GM18909 (cell line): ENCODE results near the gene LYPD6B.

ENCODE experiments used
- ATAC-seq: cut with Tn5 transposase; IDR thresholded peaks from one replicate; pipeline ENCODE4 v1.9.1; 2021; ENCODE audit warnings: mild to moderate bottlenecking; ENCODE audit not compliant: unreplicated experiment, poor library complexity

LYPD6B gene

DNA sequence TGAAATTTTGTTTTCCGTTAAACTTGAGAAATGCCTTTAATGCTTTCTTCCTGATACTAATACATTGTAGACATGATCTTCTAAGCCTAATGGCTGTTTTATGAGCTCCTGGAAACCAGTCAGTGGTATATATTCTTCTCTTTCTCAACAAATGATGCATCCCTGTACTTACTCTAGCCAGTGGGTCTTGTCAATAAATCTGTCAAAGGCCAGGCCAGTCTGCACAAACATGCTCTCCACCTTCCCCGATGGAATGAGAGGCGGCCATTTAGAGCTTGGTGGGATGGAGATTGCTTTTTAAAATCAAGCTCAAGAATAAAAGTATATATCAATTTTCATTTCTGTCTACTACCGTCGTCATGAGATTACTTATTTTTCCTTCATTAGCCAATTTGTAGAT is 140.1 kb downstream of the LYPD6B start:
- no peak for ATAC-seq

DNA sequence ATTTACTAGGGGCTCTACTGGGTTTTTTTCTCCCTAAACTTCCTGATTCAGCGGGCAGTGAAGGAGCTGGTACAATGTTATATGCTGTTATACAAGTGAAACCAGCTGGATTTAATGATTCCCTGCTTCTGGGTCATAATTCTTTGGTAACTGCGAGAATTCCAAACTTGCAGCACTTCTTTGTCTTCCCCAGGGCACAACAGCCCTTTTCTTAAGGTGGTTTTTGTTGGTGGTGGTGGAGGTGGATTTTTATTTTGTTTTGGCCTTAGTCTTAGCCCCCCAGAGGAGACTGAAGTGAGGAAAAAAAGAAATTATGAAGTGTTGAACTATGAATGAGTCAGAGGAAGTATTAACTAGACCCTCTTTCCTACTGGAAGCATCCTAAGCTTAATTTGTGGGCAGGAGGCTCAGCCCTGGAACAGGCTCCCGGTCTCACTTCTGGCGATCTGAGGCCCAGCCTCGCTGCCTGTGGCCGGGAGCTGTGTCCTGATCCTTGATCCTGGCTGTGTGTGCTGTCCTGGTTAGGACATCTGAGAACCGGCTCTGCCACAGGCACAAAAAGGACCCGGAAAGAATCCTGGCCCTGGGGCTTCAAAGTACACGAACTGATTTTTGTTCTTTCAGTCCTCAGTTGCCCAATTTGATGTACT is 141.9 kb downstream of the LYPD6B start:
- ATAC-seq, result no peak

DNA sequence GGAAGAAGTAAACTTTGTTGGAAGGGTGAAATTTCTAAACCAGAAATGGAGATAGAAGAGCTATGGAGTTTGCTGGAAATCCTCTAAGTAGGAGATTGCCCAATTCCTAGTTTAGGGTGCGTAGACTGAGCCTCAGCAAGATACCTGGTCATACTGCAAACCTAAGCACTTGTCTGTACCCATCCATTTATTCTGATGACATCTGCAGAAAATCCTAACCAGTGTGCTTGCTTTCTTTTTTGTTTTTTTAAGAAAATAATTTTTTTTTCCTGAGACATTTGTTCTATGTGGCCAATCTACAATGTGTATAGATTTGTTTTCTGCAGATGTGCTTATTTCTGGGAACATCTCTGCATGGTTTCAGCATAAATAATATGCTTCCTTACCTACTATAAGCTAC is 144.7 kb downstream of the LYPD6B start:
- ATAC-seq, result no peak

DNA sequence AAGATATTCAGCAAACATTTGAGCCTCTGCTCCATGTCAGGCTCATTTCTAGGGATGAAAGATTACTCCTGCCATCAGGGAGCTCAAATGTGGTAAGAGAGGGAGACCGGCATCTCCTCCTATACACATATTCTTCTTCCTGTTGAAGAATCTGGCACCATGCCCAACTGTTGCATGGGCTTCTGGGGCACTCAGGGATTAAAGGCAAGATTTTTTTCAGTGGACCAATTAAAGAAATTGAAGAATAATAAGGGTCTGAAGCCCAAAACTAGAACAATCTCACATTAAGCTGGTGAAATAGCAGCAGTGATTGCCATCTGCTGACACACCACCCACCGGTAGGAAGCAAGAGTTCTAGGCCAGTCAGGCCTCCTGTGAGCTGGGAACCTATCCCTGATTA is 146.5 kb downstream of the LYPD6B start:
- ATAC-seq, result no peak

DNA sequence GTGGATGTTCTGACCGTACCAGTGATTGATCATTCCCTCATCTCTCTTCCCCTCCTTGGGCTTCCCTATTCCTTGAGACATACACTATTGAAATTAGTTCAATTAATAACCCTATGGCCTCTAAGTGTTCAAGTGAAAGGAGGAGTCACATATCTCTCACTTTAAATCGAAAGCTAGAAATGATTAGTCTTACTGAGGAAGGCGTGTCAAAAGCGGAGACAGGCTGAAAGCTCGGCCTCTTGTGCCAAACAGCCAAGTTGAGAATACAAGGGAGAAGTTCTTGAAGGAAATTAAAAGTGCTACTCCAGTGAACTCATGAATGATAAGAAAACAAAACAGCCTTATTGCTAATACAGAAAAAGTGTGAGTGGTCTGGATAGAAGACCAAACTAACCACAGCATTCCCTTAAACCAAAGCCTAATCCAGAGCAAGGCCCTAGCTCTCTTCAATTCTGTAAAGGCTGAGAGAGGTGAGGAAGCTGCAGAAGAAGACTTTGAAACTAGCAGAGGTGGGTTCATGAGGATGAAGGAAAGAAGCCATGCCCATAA is 147.5 kb downstream of the LYPD6B start:
- no peak for ATAC-seq

DNA sequence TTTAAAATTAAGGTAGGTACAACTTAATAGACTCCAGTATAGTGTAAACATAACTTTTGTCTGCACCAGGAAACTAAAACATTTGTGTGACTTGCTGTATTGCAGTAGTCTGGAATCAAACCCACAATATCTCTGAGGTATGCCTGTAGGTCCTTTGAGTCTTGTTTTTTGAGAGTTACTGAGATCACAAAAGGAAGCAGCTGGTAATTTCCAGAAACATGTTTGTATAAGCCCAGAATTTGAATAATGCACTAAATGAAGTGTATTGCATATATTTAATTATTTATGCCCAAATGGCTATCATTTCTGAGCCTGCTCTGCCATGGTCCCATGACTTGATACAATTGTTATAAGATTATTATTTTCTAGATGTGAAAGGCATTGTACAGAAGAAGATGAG is 148.6 kb downstream of the LYPD6B start:
- no peak for ATAC-seq

DNA sequence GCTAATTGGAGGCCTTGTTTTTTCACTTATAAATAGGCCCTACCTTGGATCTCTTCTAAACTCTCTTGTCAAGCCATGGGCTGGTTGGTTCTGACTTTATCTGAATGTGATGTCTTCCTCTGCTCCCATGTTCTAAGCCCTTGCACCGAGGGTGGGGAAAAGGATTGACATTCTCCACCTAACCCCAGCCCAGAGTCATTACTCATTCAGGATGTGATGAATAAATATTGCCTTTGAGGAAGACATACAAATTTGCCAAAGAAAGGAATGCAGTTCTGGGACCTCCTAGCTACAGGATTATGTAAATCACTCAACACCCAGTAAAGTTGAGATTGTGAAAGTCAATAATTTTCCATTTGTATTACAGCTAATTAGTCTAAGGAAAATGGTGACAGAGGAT is 149.8 kb downstream of the LYPD6B start:
- ATAC-seq, result no peak

DNA sequence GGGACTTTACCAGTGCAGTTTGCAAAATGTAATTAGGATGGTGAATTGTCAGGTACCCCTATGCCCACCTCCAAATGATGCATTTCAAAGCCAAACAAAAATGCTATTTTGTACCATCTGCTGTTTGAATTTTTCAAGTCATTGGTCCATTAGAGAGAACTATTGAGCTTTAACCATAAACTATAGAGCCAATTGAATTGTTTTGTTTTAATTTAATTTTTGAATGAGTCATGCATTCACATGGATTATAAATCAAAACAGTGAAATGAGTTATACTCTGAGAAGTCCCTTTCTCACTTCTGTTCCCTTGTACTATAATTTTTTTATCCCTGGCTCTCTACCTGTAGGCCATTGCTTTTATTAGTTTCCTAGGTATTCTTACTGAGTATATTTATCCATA is 151.3 kb downstream of the LYPD6B start:
- no peak for ATAC-seq

DNA sequence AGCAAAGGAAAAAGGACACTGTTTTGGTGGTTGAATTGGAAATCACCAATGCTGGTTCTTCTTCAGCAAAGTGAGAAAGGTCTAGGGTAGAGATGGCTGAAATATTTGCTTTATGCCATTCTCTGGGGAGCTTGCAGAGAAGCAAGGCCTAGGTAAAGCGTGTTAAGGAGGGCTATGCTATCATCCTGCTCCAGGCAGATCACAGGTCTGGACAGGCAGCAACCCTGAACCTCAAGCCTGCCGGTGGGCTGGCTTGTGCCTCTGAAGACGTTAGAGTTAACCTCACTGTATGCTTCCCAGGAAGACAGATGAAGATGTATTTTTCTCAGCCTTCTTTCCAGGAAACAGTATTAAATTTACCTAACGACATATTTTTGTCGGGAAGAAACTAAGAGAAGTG is 153.4 kb downstream of the LYPD6B start:
- no peak for ATAC-seq

DNA sequence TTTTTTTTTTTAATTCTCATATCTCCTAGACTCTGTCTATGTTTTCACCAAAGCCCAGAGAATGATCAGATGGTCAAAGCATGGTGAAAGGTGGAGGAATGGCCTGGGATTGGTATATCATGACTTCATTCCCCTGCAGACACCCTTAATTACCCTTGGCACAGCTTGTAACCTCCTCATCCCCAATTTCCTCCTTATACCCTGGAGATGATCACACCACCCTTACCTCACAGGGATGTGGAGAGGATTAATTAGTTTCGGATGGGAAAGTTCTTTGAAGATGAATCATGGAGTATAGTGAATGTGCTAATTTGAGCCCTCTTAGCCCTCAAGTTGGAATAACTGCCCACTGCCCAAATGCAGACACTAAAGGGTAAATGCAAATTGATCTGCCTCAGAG is 153.9 kb downstream of the LYPD6B start:
- ATAC-seq, result no peak

DNA sequence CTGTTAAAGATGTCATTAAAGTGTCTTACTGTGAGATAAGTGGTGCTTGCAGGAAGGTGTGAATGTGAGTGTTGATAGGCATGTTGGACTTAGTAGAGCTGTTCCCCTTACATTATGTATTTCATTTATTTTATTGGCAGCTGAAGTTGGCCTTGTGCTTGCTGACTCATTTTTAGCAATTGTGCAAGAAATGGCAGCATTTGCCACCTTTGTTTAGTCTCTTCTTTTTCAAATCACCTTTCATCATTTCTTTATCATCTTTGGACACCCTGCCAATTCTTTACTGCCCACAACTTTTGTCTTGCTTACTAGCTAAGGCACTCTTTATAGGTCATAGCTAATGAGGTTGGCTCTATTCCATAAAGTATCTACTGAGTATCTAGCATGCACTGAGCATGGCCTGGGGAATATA is 161.6 kb downstream of the LYPD6B start:
- no peak for ATAC-seq

DNA sequence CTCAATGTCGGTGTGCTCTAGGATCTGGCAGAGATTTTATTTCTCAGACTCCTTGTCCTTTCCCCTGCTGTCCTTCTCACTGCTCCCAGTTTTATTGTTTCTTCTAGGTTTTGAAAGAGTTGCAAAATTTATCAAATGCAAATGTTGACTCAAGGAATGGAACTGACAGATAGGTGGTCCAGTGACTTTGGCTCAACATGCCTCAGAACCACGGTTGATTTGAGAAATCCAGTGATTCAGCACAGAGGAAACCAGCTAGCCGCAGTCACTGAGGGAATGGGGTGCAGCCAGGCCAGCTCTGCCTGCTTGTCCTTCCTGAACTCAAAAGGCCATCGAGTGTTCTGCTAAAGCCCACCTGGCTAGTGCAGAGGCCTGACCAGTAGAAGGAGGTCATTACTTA is 166.2 kb downstream of the LYPD6B start:
- ATAC-seq, result no peak

DNA sequence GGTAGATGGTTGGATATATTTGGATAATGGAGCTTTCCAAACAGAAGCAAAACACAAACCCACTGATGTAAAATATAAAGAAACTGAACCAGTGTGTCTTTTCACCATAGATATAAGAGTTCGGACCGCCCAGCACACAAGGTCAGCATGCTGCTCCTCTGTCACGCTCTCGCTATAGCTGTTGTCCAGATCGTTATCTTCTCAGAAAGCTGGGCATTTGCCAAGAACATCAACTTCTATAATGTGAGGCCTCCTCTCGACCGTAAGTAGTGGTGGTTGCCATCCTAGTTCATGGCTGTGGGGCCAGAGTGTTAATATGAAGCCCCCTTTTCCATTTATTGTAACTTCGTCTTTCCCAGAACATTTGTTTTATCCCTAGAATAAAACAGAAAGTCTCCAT is 166.6 kb downstream of the LYPD6B start:
- no peak for ATAC-seq

DNA sequence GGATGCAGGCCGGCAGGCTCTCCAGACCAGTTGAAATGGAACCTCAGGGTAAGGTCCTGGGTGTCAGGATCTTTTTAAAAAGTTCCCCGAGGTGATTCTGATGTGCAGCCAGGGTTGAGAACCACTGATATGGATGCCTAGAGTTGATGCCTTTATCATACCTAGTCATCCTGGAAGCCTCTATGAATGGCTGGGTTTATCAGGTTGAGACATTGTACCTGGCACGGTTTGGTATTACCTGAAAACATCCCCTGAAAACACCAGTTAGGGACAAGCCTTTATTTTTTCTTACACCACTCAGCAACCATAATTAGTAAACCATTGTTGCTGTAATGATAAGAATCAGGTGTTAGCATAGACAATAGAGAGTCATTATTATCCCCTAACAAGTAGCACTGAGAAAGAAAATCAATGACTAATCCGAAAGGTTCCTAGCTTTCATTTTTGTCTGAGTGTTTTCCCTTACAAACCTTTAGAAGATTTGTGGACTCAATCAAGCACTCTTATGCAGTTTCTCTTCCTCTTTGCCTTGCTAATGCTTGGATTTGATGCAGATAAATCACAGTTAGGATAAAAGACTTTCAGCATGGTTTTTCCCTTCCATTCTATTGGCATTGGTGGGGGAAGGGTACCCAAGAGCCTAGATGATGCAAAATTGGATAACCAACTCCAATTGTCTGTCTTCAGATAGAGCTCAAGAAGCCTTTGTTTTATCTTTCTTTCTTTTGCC is 175.4 kb downstream of the LYPD6B start:
- ATAC-seq, result no peak

DNA sequence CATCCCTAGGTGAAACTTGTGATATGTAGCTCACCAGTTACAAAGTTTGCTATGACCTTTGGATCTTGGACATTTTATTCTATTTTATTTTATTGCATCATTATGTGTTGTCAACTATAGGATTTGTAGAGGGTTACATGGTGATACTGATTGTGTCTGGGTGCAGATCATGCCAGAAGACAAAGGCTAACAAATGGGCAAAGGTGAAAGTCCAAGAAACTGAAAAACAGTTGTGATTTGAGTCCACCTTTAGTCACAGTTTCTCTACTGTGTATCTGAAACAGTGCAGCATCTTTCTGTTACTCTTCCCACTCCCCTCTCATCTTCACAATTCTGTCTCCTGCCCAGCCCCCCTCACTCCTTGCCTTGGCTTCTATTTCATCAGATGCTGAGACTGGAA is 180.0 kb downstream of the LYPD6B start:
- ATAC-seq, result no peak

DNA sequence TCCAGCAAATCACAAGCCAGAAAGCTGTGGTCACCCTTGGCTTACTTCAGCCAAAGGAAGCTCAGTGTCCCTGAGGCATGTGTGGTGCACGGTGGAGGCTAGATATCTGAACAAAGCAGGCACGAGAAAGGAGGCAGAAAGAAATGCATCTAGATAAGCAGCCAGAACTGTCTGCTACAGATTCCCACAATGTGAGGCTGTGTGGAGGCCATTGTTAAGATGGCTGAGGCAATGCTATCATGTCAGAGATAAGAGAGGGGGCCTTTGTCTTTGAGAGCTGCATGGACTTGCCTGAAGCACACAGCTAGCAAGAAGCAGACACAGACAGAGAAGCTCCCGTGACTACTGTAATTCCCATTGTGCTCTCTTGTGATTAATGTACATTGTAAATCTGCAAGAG is 181.4 kb downstream of the LYPD6B start:
- no peak for ATAC-seq

DNA sequence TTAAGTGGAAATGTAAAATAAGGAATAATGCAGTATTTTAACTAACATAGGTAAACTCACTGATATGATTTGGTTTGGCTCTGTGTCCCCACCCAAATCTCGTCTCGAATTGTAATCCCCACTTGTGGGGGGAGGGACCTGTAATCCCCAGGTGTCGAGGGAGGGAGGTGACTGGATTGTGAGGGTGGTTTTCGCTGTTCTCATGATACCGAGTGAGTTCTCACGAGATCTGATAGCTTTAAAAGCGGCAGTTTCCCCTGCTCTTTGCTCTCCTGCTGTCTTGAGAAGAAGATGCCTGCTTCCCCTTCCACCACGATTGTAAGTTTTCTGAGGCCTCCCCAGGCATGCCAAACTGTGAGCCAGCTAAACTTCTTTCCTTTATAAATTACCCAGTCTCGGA is 182.5 kb downstream of the LYPD6B start:
- no peak for ATAC-seq

DNA sequence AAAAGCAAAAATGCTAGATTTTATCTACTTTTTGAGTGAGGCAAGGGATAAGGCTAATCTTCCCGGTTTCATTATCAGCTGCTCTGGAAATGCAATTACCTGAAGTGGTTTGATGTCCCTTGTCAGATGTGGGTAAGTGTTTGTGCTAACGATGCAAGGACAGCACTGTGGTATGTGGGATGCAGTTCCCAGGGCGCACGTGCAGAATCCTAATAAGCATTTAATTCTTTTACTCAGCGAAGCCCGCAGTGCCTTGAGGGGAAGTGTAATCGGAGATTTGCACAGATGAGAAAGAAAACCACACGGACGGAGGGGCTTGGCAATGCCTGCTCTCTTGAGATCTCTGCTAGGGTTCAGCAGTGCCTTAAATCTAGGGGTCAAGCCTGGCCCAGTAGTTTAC is 183.4 kb downstream of the LYPD6B start:
- no peak for ATAC-seq

DNA sequence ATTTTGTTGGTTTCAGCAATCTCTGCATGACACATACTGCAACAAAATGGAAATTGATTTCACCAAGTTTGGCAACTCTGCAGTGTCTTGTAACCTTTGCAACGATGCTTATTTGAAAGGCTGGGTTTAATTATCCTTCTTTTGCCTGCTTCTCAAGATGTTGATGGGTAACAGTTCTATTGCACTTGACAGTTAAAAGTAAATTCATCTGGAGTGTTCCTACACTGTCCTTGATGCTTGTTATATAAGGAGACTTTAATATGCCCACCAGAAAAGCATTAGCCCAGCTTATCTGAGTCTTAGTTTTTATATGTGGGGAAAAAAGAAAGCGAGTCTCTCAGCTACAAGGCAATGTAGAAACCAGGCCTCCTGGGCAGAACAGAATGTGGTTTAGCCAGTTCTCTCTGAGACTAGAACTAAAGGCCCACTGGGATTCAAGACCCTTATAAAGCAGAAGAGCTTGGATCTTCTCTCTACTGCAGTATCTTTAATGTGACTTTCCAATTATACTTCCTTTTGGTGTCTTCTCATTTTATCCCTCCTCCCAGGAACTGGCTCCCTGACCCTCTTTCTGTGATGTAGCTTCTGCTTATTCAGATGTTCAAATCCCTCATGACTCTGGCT is 185.1 kb downstream of the LYPD6B start:
- ATAC-seq, result no peak

DNA sequence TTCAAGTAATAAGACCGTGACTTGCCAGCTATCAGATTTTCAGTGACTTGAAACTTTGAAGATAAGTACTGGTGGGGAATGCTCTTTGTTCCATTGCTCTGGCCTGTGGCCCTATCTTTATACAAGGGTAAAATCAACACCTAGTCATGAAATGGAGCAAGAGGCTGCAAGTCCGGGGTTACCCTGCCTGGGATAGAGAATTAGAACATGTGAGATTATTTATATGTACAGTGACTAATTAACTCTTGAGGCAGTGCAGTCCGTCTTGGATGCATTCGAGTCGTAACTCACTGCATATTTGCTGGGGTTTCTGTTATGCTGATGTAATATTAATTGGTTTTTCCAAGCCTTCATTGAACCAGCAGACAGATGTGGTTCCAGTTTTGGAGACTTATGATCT is 186.0 kb downstream of the LYPD6B start:
- ATAC-seq, result no peak

DNA sequence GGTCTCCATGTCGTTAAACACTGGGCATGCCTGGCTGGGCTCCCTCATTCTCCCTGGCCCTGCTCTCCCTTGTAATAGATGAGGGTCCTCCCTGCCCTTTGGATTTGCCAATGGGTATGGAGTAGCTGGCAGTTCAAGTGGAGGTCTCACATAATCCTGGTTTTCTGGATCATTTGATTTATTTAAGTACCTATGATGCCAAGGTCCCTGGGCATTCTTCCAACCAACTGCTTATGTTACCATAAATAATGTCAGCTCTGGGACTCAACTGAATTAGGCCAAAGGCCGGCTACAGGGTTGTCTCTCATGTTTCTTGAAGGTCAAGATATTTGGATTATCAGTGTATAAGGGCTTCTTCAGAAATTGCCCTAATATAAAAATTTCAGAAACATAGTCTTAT is 186.9 kb downstream of the LYPD6B start:
- ATAC-seq, result no peak

DNA sequence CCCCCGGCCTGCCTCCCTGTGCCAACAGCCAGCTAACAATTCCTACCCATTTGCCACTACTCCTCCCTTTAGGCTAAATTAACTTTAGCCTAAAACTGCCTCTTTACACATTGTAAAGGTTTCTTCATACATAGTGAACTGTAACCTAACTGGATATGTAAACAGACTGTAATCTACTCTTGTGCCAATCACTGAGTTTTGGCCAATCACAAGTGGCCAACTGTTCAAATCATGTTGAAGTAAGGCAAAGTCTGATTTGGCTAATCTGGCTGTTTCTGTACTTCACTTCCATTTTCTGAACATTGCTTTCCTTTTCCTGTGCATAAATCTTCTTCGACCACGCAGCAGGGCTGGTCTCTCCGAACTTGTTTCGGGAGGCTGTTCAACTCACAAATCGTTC is 188.3 kb downstream of the LYPD6B start:
- ATAC-seq, result no peak
